HepG2 (cell line): ENCODE data around the gene HEPACAM. TPM values are rescaled to one million over a fixed set of nuclear protein-coding genes. Genes with fewer than 3 reads are reported as not detected.

Source experiments
- ATAC-seq: fragments of 200-7000 bp; cut with Tn5 transposase; 3 replicates; pipeline ENCODE4 v1.9.1; 2020; ENCODE audit warnings: mild to moderate bottlenecking, moderate library complexity
- BruUV-seq: library from RNA; stranded (reverse); fragments of 400-500 nt; replicated peaks from 2 replicates; lab custom pipeline; 2021; lab: Mats Ljungman, UMichigan
- CTCF ChIA-PET: fragments of 300-600 bp; formaldehyde crosslinking; extraction: SDS; loops from one replicate; lab custom pipeline; 2021; ENCODE audit warnings: low total read pairs, inconsistent platforms, low intra/inter-chr PET ratio; lab: Yijun Ruan, JAX
- POLR2A ChIA-PET: fragments of 350-600 bp; sonication (Branson Sonifier 250); formaldehyde crosslinking; loops from one replicate; lab custom pipeline; 2020; ENCODE audit warnings: antibody characterized with exemption, inconsistent platforms; lab: Yijun Ruan, JAX
- DNase-seq: peaks from one replicate; pipeline ENCODE4 v3.0.0-alpha.2; 2015; ENCODE audit warnings: low spot score
- FAIRE-seq: peaks from 3 replicates; lab custom pipeline; 2011; peaks lifted over from hg19 to GRCh38; lab: Jason Lieb, UNC
- H2AFZ ChIP-seq: one replicate; pipeline ENCODE4 v1.6.1; 2011; ENCODE audit warnings: low read length, inconsistent platforms
- H3K27ac ChIP-seq: fragments of 300-600 bp; 3 replicates; pipeline ENCODE4 v1.8.0; 2011; ENCODE audit warnings: mixed run types, mild to moderate bottlenecking, mixed read lengths, low read length, inconsistent platforms; ENCODE audit not compliant: insufficient read depth; ENCODE audit errors: extremely low read length
- H3K27me3 ChIP-seq, 2 experiments: fragments of 200-600 bp in 1 of 2; 2 replicates in 1 of 2; 3 replicates in 1 of 2; pipeline versions ENCODE4 v1.6.0 to v1.8.0; 2011; ENCODE audit warnings: low read length in 2 of 2, mild to moderate bottlenecking in 2 of 2, moderate library complexity in 2 of 2, inconsistent platforms in 1 of 2; ENCODE audit not compliant: insufficient read depth in 2 of 2, control insufficient read depth in 1 of 2
- H3K36me3 ChIP-seq, 2 experiments: fragments of 200-600 bp in 1 of 2; replicated peaks in 1 of 2; 2 replicates in 1 of 2; 3 replicates in 1 of 2; pipeline versions ENCODE4 v1.5.1 to v1.8.0; 2011; ENCODE audit warnings: low read length in 2 of 2, inconsistent platforms in 1 of 2; ENCODE audit not compliant: insufficient read depth in 2 of 2, control insufficient read depth in 1 of 2
- H3K4me1 ChIP-seq: 2 replicates; pipeline ENCODE4 v1.5.1; 2012; ENCODE audit warnings: low read length, inconsistent platforms; ENCODE audit not compliant: insufficient read depth
- H3K4me2 ChIP-seq: 2 replicates; pipeline ENCODE4 v1.6.0; 2011; ENCODE audit warnings: low read depth, low read length, inconsistent platforms
- H3K4me3 ChIP-seq, 3 experiments: fragments of 200-600 bp in 1 of 3; sonication (generic), shearing (Covaris generic) in 1 of 3; replicated peaks in 1 of 3; 2 replicates each; pipeline ENCODE4 v1.5.1; 2011 to 2016; ENCODE audit warnings: low read length in 3 of 3, inconsistent platforms in 2 of 3, low read depth in 2 of 3, mild to moderate bottlenecking in 2 of 3, control low read depth in 1 of 3, mixed read lengths in 1 of 3; ENCODE audit not compliant: insufficient read depth in 1 of 3
- H3K79me2 ChIP-seq: one replicate; pipeline ENCODE4 v1.6.1; 2011; ENCODE audit warnings: low read length, inconsistent platforms; ENCODE audit not compliant: insufficient read depth
- H3K9ac ChIP-seq: 2 replicates; pipeline ENCODE4 v1.6.0; 2011; ENCODE audit warnings: mild to moderate bottlenecking, low read depth, low read length, inconsistent platforms; ENCODE audit not compliant: insufficient read depth
- H3K9me3 ChIP-seq: 2 replicates; pipeline ENCODE4 v1.5.1; 2012; ENCODE audit warnings: mild to moderate bottlenecking, low read length
- H4K20me1 ChIP-seq: 2 replicates; pipeline ENCODE4 v1.6.0; 2011; ENCODE audit warnings: inconsistent platforms, mild to moderate bottlenecking, low read length, moderate library complexity; ENCODE audit not compliant: insufficient read depth
- CHD2 ChIP-seq: IDR thresholded peaks from 2 replicates; pipeline ENCODE4 v1.6.1; 2011; ENCODE audit warnings: low read depth, low read length, improper control_type of control experiment
- CSRNP1 ChIP-seq: sonication (generic); formaldehyde crosslinking; IDR thresholded peaks from 2 replicates; pipeline ENCODE4 v1.8.1; 2023; ENCODE audit warnings: mild to moderate bottlenecking, missing genetic modification reagents
- KMT2B ChIP-seq: IDR thresholded peaks from 2 replicates; pipeline ENCODE4 v1.6.1; 2016; ENCODE audit warnings: missing genetic modification reagents, missing compliant biosample characterization
- RCOR2 ChIP-seq: IDR thresholded peaks from 2 replicates; pipeline ENCODE4 v1.6.1; 2016; ENCODE audit warnings: missing biosample characterization, missing genetic modification reagents
- SALL2 ChIP-seq: sonication (generic); formaldehyde crosslinking; IDR thresholded peaks from 2 replicates; pipeline ENCODE4 v1.8.1; 2023; ENCODE audit warnings: mild to moderate bottlenecking, missing genetic modification reagents, inconsistent platforms
- SIX1 ChIP-seq: sonication (generic); formaldehyde crosslinking; IDR thresholded peaks from 2 replicates; pipeline ENCODE4 v1.4.0; 2020; ENCODE audit warnings: missing genetic modification reagents, borderline replicate concordance
- ZNF335 ChIP-seq: sonication (generic); formaldehyde crosslinking; IDR thresholded peaks from 2 replicates; pipeline ENCODE4 v1.4.0; 2020; ENCODE audit warnings: missing genetic modification reagents
- ZNF704 ChIP-seq: sonication (generic); formaldehyde crosslinking; IDR thresholded peaks from 2 replicates; pipeline ENCODE4 v1.8.1; 2023; ENCODE audit warnings: mild to moderate bottlenecking, inconsistent platforms, moderate library complexity, missing genetic modification reagents, borderline replicate concordance
- ZNF781 ChIP-seq: sonication (generic); formaldehyde crosslinking; IDR thresholded peaks from 2 replicates; pipeline ENCODE4 v1.5.1; 2020; ENCODE audit warnings: borderline replicate concordance, mild to moderate bottlenecking, missing genetic modification reagents; ENCODE audit errors: not compliant biosample characterization
- ZNF891 ChIP-seq: sonication (generic); formaldehyde crosslinking; IDR thresholded peaks from 2 replicates; pipeline ENCODE4 v1.5.0; 2020; ENCODE audit warnings: mild to moderate bottlenecking, missing genetic modification reagents
- WGBS: methylation state at CpG from one replicate; pipeline ENCODE4 v1.1.6; 2017; ENCODE audit warnings: low lambda C conversion rate; 5-methylcytosine and 5-hydroxymethylcytosine counted together
- in situ Hi-C: cut with HindIII; loops from 2 replicates; pipeline ENCODE4 v1.10.0; 2017; ENCODE audit warnings: low pct_unique_long_range_greater_than_20kb; ENCODE audit not compliant: extremely low pct_ligation_motif_present
- intact Hi-C: fragments of 100-400 bp; cut with micrococcal nuclease; formaldehyde crosslinking; loops from one replicate; pipeline ENCODE4 v1.10.0; 2022; ENCODE audit not compliant: unreplicated experiment
- polyA plus RNA-seq, 8 experiments: library from polyadenylated mRNA; depleted of rRNA in 3 of 8; stranded (reverse) in 7 of 8; unstranded in 1 of 8; fragments of >200 nt; fragmentation: Illumina TruSeq in 4 of 8; extraction: Trizol in 4 of 8; gene quantifications; 2 replicates each; pipeline versions ENCODE4 v1.2.1 to v1.2.3, GENCODE V29; 2011 to 2016; ENCODE audit warnings: low read depth in 4 of 8, missing spikeins in 1 of 8, mixed read lengths in 1 of 8; ENCODE audit not compliant: insufficient read depth in 1 of 8
- total RNA-seq, 5 experiments: library from RNA; depleted of rRNA; stranded (reverse); fragments of >200 nt; fragmentation: Illumina TruSeq; extraction: Trizol; gene quantifications; 2 replicates each; pipeline ENCODE4 v1.2.3, GENCODE V29; 2016; ENCODE audit warnings: low read depth in 1 of 5

Gene HEPACAM
- total and polyA plus RNA-seq, 2 of the 13 experiments (the other 11 are each of a cell fraction or from before 2014, with no cell fraction given), result 66.9 to 121 TPM

- Histone ChIP-seq H3K9me3 (no peaks in the 10 kb centered on the region), H3K36me3 (no peaks in the 10 kb centered on the region), H2AFZ (no peak overlapping the region), H3K4me3 (no peak overlapping the region), H3K79me2 (no peaks in the 10 kb centered on the region), H3K27me3 (peaks cover 14 to 76% of the 10 kb centered on the region in 2 experiments; a peak in 4 of 5 replicates), H3K4me2 (no peak overlapping the region), H3K4me1 (peaks cover 28% of the 10 kb centered on the region), H4K20me1 (no peaks in the 10 kb centered on the region), H3K27ac (no peak overlapping the region), H3K9ac (no peak overlapping the region)
- in situ Hi-C loops, result no loop called here
- ChIA-PET CTCF (no interaction called here), POLR2A (no interaction called here)
- intact Hi-C loops, result no loop called here
- 36% methylated on average over 7 of the region's 7 CpGs for WGBS
- no TSS peak for BruUV-seq
- no peak for DNase-seq
- no peak for FAIRE-seq
- no peak for ATAC-seq
- TF ChIP-seq SALL2 (no peak), ZNF704 (CRISPR knock-in tag) (no peak), RCOR2 (CRISPR knock-in tag) (no peak)
Measured at GRCh38 chr11:124870430-124870829, 65.4 kb downstream of the HEPACAM start.

- peaks cover 24% of the 10 kb centered on the region for H3K4me1 ChIP-seq
- no TSS peak for BruUV-seq
- H3K9ac ChIP-seq, result no peak overlapping the region
- no peaks in the 10 kb centered on the region for H4K20me1 ChIP-seq
- H3K4me2 ChIP-seq, result no peak overlapping the region
- TF ChIP-seq SIX1 (no peak), KMT2B (CRISPR knock-in tag) (no peak), CSRNP1 (CRISPR knock-in tag) (no peak), ZNF891 (CRISPR knock-in tag) (no peak), ZNF781 (no peak), ZNF335 (no peak), CHD2 (no peak)
- CTCF ChIA-PET, result no interaction called here
- 63% methylated on average over 7 of the region's 14 CpGs for WGBS
- POLR2A ChIA-PET, result no interaction called here
- DNase-seq (no peak), ATAC-seq (no peak), FAIRE-seq (no peak)
- H3K9me3 ChIP-seq, result no peaks in the 10 kb centered on the region
- H3K27ac ChIP-seq, result no peak overlapping the region
- intact Hi-C loops, result no loop called here
- H2AFZ ChIP-seq, result no peak overlapping the region
- peaks cover 14 to 76% of the 10 kb centered on the region in 2 experiments; a peak in 4 of 5 replicates for H3K27me3 ChIP-seq
- no peaks in the 10 kb centered on the region for H3K36me3 ChIP-seq
- in situ Hi-C loops, result loop anchor here (10.0 kb wide), 3 partner anchors 195 to 465 kb away; partner anchors contain the start of genes SIAE and SPA17
- no peaks in the 10 kb centered on the region for H3K79me2 ChIP-seq
- H3K4me3 ChIP-seq, result no peak overlapping the region
Measured at GRCh38 chr11:124869856-124870387, 65.9 kb downstream of the HEPACAM start.
